Uterus (tissue), 4 donors: ENCODE results near the gene ADAMTS2. TPM values are rescaled to one million over a fixed set of nuclear protein-coding genes. Genes with fewer than 3 reads are reported as not detected.

ENCODE experiments used
- DNase-seq, 2 donors: peaks; one replicate each; pipeline ENCODE4 v3.0.0-alpha.2; 2019 to 2020
- H3K27ac ChIP-seq, 2 donors: fragments of 200-600 bp; sonication (generic); 1 replicate in 1 of 2; 2 replicates in 1 of 2; pipeline ENCODE4 v1.5.1; 2016 to 2018
- H3K27me3 ChIP-seq, 2 donors: fragments of 200-600 bp; sonication (generic); one replicate each; pipeline ENCODE4 v1.5.1; 2018 to 2019; ENCODE audit warnings: control low read depth in 1 of 2
- H3K36me3 ChIP-seq, 2 donors: fragments of 200-600 bp; sonication (generic); one replicate each; pipeline ENCODE4 v1.5.1; 2019; ENCODE audit warnings: control low read depth in 1 of 2
- H3K4me1 ChIP-seq, 2 donors: fragments of 200-600 bp; sonication (generic); one replicate each; pipeline ENCODE4 v1.5.1; 2018 to 2019; ENCODE audit warnings: control low read depth in 1 of 2
- H3K4me3 ChIP-seq, 2 donors: fragments of 200-600 bp; sonication (generic); 1 replicate in 1 of 2; 2 replicates in 1 of 2; pipeline ENCODE4 v1.5.1; 2018 to 2019; ENCODE audit warnings: mild to moderate bottlenecking in 1 of 2
- H3K9me3 ChIP-seq, 2 donors: fragments of 200-600 bp; sonication (generic); one replicate each; pipeline ENCODE4 v1.5.1; 2019; ENCODE audit warnings: control low read depth in 1 of 2
- CTCF ChIP-seq, 4 experiments: fragments of 200-600 bp in 2 of 4; fragments of 450-650 bp in 2 of 4; sonication (generic) in 2 of 4; IDR thresholded peaks; one replicate each; pipeline ENCODE4 v1.5.1; 2016 to 2019; ENCODE audit warnings: antibody characterized with exemption in 4 of 4, mild to moderate bottlenecking in 2 of 4, moderate library complexity in 1 of 4
- POLR2A ChIP-seq, 2 donors: fragments of 450-650 bp; IDR thresholded peaks; one replicate each; pipeline ENCODE4 v1.6.1; 2016; ENCODE audit warnings: antibody characterized with exemption in 2 of 2, mild to moderate bottlenecking in 1 of 2, moderate library complexity in 1 of 2
- intact Hi-C: fragments of 100-400 bp; cut with DNase I; formaldehyde crosslinking; loops from one replicate; pipeline ENCODE4 v1.15.1; 2023; ENCODE audit warnings: low total_unique reads
- total RNA-seq, 4 donors: library from RNA; depleted of rRNA in 3 of 4; stranded (reverse); fragments of >200 nt in 3 of 4; gene quantifications; one replicate each; pipeline versions ENCODE4 v1.1.0 to v1.2.4, GENCODE V29; 2014 to 2023
- donor health status: DM: yes; HTN: yes; CAD: no.

The ADAMTS2 gene
- total RNA-seq, 4 donors from 2014 or later = 4.1 to 97.1 (median 40.3) TPM

GRCh38 chr5:179113945-179114641, 231.2 kb downstream of the ADAMTS2 start:
- no peaks in the 10 kb centered on the region for H3K27me3 ChIP-seq
- no peaks in the 10 kb centered on the region for H3K36me3 ChIP-seq
- no peaks in the 10 kb centered on the region for H3K4me1 ChIP-seq
- no peak overlapping the region for H3K4me3 ChIP-seq
- DNase-seq = no peak
- H3K9me3 ChIP-seq = peaks cover 0 to 19% of the 10 kb centered on the region in 2 donors
- no peak for TF ChIP-seq POLR2A (IDR thresholded peaks at IDR 0.05)
- TF ChIP-seq CTCF (IDR thresholded peaks at IDR 0.05) = no peak
- intact Hi-C loops = no loop called here
- H3K27ac ChIP-seq = no peak overlapping the region

- H3K27ac ChIP-seq = no peak overlapping the region
- intact Hi-C loops = no loop called here
- no peaks in the 10 kb centered on the region for H3K27me3 ChIP-seq
- no peak for DNase-seq
- H3K4me3 ChIP-seq = no peak overlapping the region
- TF ChIP-seq POLR2A (IDR thresholded peaks at IDR 0.05) = no peak
- TF ChIP-seq CTCF (IDR thresholded peaks at IDR 0.05) = no peak
- no peaks in the 10 kb centered on the region for H3K36me3 ChIP-seq
- H3K4me1 ChIP-seq = no peaks in the 10 kb centered on the region
- H3K9me3 ChIP-seq = peaks cover 0 to 19% of the 10 kb centered on the region in 2 donors
Observed at GRCh38 chr5:179113143-179113530, 232.1 kb downstream of the ADAMTS2 start.

- intact Hi-C loops = no loop called here
- no peak for DNase-seq
- TF ChIP-seq POLR2A (IDR thresholded peaks at IDR 0.05) (no peak), CTCF (IDR thresholded peaks at IDR 0.05) (no peak)
- no peaks in the 10 kb centered on the region for H3K36me3 ChIP-seq
- H3K9me3 ChIP-seq = peaks cover 0 to 19% of the 10 kb centered on the region in 2 donors
- no peak overlapping the region for H3K4me3 ChIP-seq
- no peak overlapping the region for H3K27ac ChIP-seq
- H3K27me3 ChIP-seq = no peaks in the 10 kb centered on the region
- no peaks in the 10 kb centered on the region for H3K4me1 ChIP-seq
Observed at GRCh38 chr5:179112469-179113142, 232.7 kb downstream of the ADAMTS2 start.

- no peak overlapping the region for H3K4me3 ChIP-seq
- no peak overlapping the region for H3K27ac ChIP-seq
- H3K9me3 ChIP-seq = peaks cover 0 to 19% of the 10 kb centered on the region in 2 donors
- no peaks in the 10 kb centered on the region for H3K36me3 ChIP-seq
- no peak for TF ChIP-seq POLR2A (IDR thresholded peaks at IDR 0.05)
- TF ChIP-seq CTCF (IDR thresholded peaks at IDR 0.05) = no peak
- intact Hi-C loops = no loop called here
- H3K4me1 ChIP-seq = no peaks in the 10 kb centered on the region
- DNase-seq = no peak
- no peaks in the 10 kb centered on the region for H3K27me3 ChIP-seq
Observed at GRCh38 chr5:179111267-179112207, 233.7 kb downstream of the ADAMTS2 start.
